Keratinocyte (primary cell): ENCODE measurements around the gene DEXI.

Experiments used
- CTCF ChIP-seq, 3 experiments: IDR thresholded peaks in 1 of 3; conservative IDR thresholded peaks in 1 of 3; optimal IDR thresholded peaks in 1 of 3; 2 replicates in 2 of 3; 3 replicates in 1 of 3; pipeline versions ENCODE3 to v1.5.1; 2011; ENCODE audit warnings: low read length in 3 of 3, mild to moderate bottlenecking in 3 of 3, moderate library complexity in 2 of 3, control low read depth in 1 of 3, inconsistent platforms in 1 of 3; ENCODE audit not compliant: insufficient read depth in 2 of 3; ENCODE audit errors: extremely low read depth in 1 of 3
- EZH2 ChIP-seq: IDR thresholded peaks from one replicate; pipeline ENCODE4 v1.6.1; 2012; ENCODE audit warnings: inconsistent platforms, mild to moderate bottlenecking, low read length, moderate library complexity

- TF ChIP-seq CTCF (optimal IDR thresholded peaks at IDR 0.05 in 1 of 3, IDR thresholded peaks at IDR 0.05 in 1 of 3, conservative IDR thresholded peaks at IDR 0.05 in 1 of 3; ENCODE audit: extremely low read depth in 1 of 3, insufficient read depth in 2 of 3, low read length in 3 of 3), result no peak
- TF ChIP-seq EZH2, result no peak
Measured at GRCh38 chr16:10979717-10980601, 37.7 kb upstream of the DEXI start.
